Smooth muscle cell (in vitro differentiated cells): ENCODE measurements around the gene CCNQ. TPM values are rescaled to one million over a fixed set of nuclear protein-coding genes. Genes with fewer than 3 reads are reported as not detected.

Experiments used
- DNase-seq: peaks from one replicate; lab custom pipeline; 2025; ENCODE audit not compliant: unreplicated experiment; lab: John Stamatoyannopoulos, UW
- H2AFZ ChIP-seq: fragments of 200-600 bp; sonication (generic); 2 replicates; pipeline ENCODE4 v1.6.0; 2016; ENCODE audit warnings: antibody characterized with exemption, low read depth, mild to moderate bottlenecking
- H3F3A ChIP-seq: fragments of 200-600 bp; sonication (generic); 2 replicates; pipeline ENCODE4 v1.6.0; 2017; ENCODE audit warnings: antibody characterized with exemption, low read depth
- H3K27ac ChIP-seq: fragments of 200-600 bp; sonication (generic); 2 replicates; pipeline ENCODE4 v1.5.1; 2016; ENCODE audit warnings: low read depth, mild to moderate bottlenecking
- H3K27me3 ChIP-seq: fragments of 200-600 bp; sonication (generic); 2 replicates; pipeline ENCODE4 v1.6.1; 2016; ENCODE audit warnings: low read depth, mild to moderate bottlenecking
- H3K36me3 ChIP-seq: fragments of 200-600 bp; sonication (generic); 2 replicates; pipeline ENCODE4 v1.5.1; 2016; ENCODE audit warnings: low read depth
- H3K4me1 ChIP-seq: fragments of 200-600 bp; sonication (generic); 2 replicates; pipeline ENCODE4 v1.5.1; 2016; ENCODE audit warnings: low read depth
- H3K4me2 ChIP-seq: fragments of 200-600 bp; sonication (generic); 2 replicates; pipeline ENCODE4 v1.6.0; 2016; ENCODE audit warnings: mild to moderate bottlenecking
- H3K4me3 ChIP-seq: fragments of 200-600 bp; sonication (generic); 2 replicates; pipeline ENCODE4 v1.5.1; 2016; ENCODE audit warnings: mild to moderate bottlenecking
- H3K79me2 ChIP-seq: fragments of 200-600 bp; sonication (generic); 2 replicates; pipeline ENCODE4 v1.6.0; 2016; ENCODE audit warnings: low read depth, mild to moderate bottlenecking
- H3K9ac ChIP-seq: fragments of 200-600 bp; sonication (generic); 2 replicates; pipeline ENCODE4 v1.6.0; 2016; ENCODE audit warnings: low read depth
- H3K9me3 ChIP-seq: fragments of 200-600 bp; sonication (generic); replicated peaks from 2 replicates; pipeline ENCODE4 v1.5.1; 2016; ENCODE audit warnings: low read depth
- H4K20me1 ChIP-seq: fragments of 200-600 bp; sonication (generic); 2 replicates; pipeline ENCODE4 v1.6.0; 2016; ENCODE audit warnings: low read depth
- WGBS: methylation state at CpG from one replicate; pipeline ENCODE4 v1.1.7; 2016; ENCODE audit warnings: low lambda C conversion rate; 5-methylcytosine and 5-hydroxymethylcytosine counted together
- polyA plus RNA-seq: library from polyadenylated mRNA; unstranded; fragments of >200 nt; fragmentation: Nextera tagmentation; extraction: Ambion mirVana; gene quantifications from 2 replicates; pipeline ENCODE4 v1.2.1, GENCODE V29; 2016
- total RNA-seq: library from RNA; depleted of rRNA; stranded (reverse); fragments of >200 nt; gene quantifications from 2 replicates; pipeline ENCODE4 v1.2.3, GENCODE V29; 2014
- TF ChIP-seq, protein P1 (sequence below): fragments of 200-600 bp; sonication (generic); IDR thresholded peaks from 2 replicates; pipeline ENCODE4 v1.5.1; 2017; ENCODE audit warnings: borderline replicate concordance, mild to moderate bottlenecking, antibody characterized with exemption; ENCODE audit not compliant: insufficient read depth, poor library complexity, severe bottlenecking

CCNQ gene
- total and polyA plus RNA-seq, 2 experiments from 2014 or later: 9.4 to 27.3 TPM

- no peak overlapping the region for H3K27ac ChIP-seq
- H2AFZ ChIP-seq: no peak overlapping the region
- H3K36me3 ChIP-seq: no peaks in the 10 kb centered on the region
- no peaks in the 10 kb centered on the region for H3K79me2 ChIP-seq
- H3K4me1 ChIP-seq: no peaks in the 10 kb centered on the region
- no peak overlapping the region for H3K4me2 ChIP-seq
- H3K4me3 ChIP-seq: no peak overlapping the region
- DNase-seq: no peak
- no peaks in the 10 kb centered on the region for H3K27me3 ChIP-seq
- H3K9me3 ChIP-seq: no peaks in the 10 kb centered on the region
- no peak overlapping the region for H3K9ac ChIP-seq
- WGBS: 70% methylated on average over 4 of the region's 4 CpGs
- H3F3A ChIP-seq: no peaks in the 10 kb centered on the region
- H4K20me1 ChIP-seq: no peaks in the 10 kb centered on the region
- TF ChIP-seq, protein P1, sequence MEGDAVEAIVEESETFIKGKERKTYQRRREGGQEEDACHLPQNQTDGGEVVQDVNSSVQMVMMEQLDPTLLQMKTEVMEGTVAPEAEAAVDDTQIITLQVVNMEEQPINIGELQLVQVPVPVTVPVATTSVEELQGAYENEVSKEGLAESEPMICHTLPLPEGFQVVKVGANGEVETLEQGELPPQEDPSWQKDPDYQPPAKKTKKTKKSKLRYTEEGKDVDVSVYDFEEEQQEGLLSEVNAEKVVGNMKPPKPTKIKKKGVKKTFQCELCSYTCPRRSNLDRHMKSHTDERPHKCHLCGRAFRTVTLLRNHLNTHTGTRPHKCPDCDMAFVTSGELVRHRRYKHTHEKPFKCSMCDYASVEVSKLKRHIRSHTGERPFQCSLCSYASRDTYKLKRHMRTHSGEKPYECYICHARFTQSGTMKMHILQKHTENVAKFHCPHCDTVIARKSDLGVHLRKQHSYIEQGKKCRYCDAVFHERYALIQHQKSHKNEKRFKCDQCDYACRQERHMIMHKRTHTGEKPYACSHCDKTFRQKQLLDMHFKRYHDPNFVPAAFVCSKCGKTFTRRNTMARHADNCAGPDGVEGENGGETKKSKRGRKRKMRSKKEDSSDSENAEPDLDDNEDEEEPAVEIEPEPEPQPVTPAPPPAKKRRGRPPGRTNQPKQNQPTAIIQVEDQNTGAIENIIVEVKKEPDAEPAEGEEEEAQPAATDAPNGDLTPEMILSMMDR: no peak
Observed at GRCh38 chrX:153573984-153574383, 25.0 kb downstream of the CCNQ start.

DNA sequence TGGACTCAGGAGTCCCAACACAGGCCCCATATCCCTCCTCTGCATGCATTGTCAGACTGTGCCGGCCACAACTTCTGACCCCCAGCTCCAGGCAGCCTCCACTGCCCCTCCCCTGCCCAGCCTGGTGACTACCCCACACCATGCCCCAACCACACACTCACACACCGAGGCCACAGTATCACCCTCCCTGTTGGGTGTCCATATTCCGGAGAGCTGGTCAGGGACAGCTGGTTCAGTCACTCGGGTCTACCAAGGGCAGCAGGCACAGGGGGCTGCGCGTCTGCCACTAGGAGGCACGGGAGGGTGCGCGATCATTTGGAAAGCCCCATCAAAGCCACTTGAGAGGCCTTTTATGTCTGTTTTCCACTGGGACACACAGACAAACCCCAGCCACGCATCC, 26.3 kb downstream of the CCNQ start:
- 88% methylated on average over 10 of the region's 10 CpGs for WGBS
- Histone ChIP-seq H3K4me1 (no peaks in the 10 kb centered on the region), H3K79me2 (no peaks in the 10 kb centered on the region), H3K4me3 (no peak overlapping the region), H3F3A (no peaks in the 10 kb centered on the region), H2AFZ (no peak overlapping the region), H3K9ac (no peak overlapping the region), H3K9me3 (no peaks in the 10 kb centered on the region), H3K36me3 (no peaks in the 10 kb centered on the region), H3K4me2 (no peak overlapping the region), H3K27me3 (no peaks in the 10 kb centered on the region), H4K20me1 (no peaks in the 10 kb centered on the region), H3K27ac (no peak overlapping the region)
- DNase-seq: no peak
- TF ChIP-seq, protein P1: no peak

- no peak overlapping the region for H3K27ac ChIP-seq
- no peaks in the 10 kb centered on the region for H4K20me1 ChIP-seq
- H2AFZ ChIP-seq: no peak overlapping the region
- no peaks in the 10 kb centered on the region for H3K9me3 ChIP-seq
- H3F3A ChIP-seq: no peaks in the 10 kb centered on the region
- H3K36me3 ChIP-seq: no peaks in the 10 kb centered on the region
- DNase-seq: no peak
- no peak overlapping the region for H3K4me3 ChIP-seq
- H3K27me3 ChIP-seq: no peaks in the 10 kb centered on the region
- H3K9ac ChIP-seq: no peak overlapping the region
- H3K79me2 ChIP-seq: no peaks in the 10 kb centered on the region
- TF ChIP-seq, protein P1: no peak
- no peaks in the 10 kb centered on the region for H3K4me1 ChIP-seq
- no peak overlapping the region for H3K4me2 ChIP-seq
- 90% methylated on average over 6 of the region's 6 CpGs for whole genome bisulfite sequencing
Observed at GRCh38 chrX:153571534-153571908, 27.4 kb downstream of the CCNQ start.

GRCh38 chrX:153569475-153569874, 29.5 kb downstream of the CCNQ start:
- Histone ChIP-seq H3K79me2 (no peaks in the 10 kb centered on the region), H3K4me2 (no peak overlapping the region), H3K4me1 (no peaks in the 10 kb centered on the region), H3K27ac (no peak overlapping the region), H3K36me3 (no peaks in the 10 kb centered on the region), H3F3A (no peaks in the 10 kb centered on the region), H2AFZ (no peak overlapping the region), H3K9ac (no peak overlapping the region), H3K4me3 (no peak overlapping the region), H3K9me3 (no peaks in the 10 kb centered on the region), H4K20me1 (no peaks in the 10 kb centered on the region), H3K27me3 (no peaks in the 10 kb centered on the region)
- no peak for DNase-seq
- WGBS: 86% methylated on average over 13 of the region's 13 CpGs
- TF ChIP-seq, protein P1: no peak
